ENCODE results near the gene PLEKHH2. TPM values are rescaled to one million over a fixed set of nuclear protein-coding genes. Genes with fewer than 3 reads are reported as not detected.

Gene PLEKHH2
- total and polyA plus RNA-seq, 2 of the 13 experiments (the other 11 are each of a cell fraction or from before 2014, with no cell fraction given) = 1.1 to 3.0 TPM

GRCh38 chr2:43611987-43612894 is 24.8 kb upstream of the PLEKHH2 start (continued):
- TF ChIP-seq ATF2 (CRISPR knock-in tag; IDR thresholded peaks at IDR 0.05) (0 out of 2 replicates have a peak, but pooled peaks have one; percentile 44), ZFYVE20 (CRISPR knock-in tag; IDR thresholded peaks at IDR 0.05; ENCODE audit: borderline replicate concordance, low read depth) (no peak), U2AF2 (IDR thresholded peaks at IDR 0.05; ENCODE audit: low read depth, low read length) (no peak), ZNF704 (CRISPR knock-in tag; IDR thresholded peaks at IDR 0.05; ENCODE audit: borderline replicate concordance) (no peak), ZNF775 (CRISPR knock-in tag; IDR thresholded peaks at IDR 0.05; ENCODE audit: borderline replicate concordance) (no peak), TBL1XR1 (IDR thresholded peaks at IDR 0.05; ENCODE audit: borderline replicate concordance, low read length, partially characterized antibody) (no peak), NCOA5 (CRISPR knock-in tag; IDR thresholded peaks at IDR 0.05) (no peak), ISL2 (CRISPR knock-in tag; IDR thresholded peaks at IDR 0.05) (no peak), ETV5 (CRISPR knock-in tag; IDR thresholded peaks at IDR 0.05; ENCODE audit: borderline replicate concordance) (no peak), HMG20A (CRISPR knock-in tag; IDR thresholded peaks at IDR 0.05; ENCODE audit: borderline replicate concordance) (no peak), ZNF672 (CRISPR knock-in tag; IDR thresholded peaks at IDR 0.05) (no peak), NR2C2 (CRISPR knock-in tag; IDR thresholded peaks at IDR 0.05; ENCODE audit: borderline replicate concordance) (0 out of 2 replicates have a peak, but pooled peaks have one; percentile 5), HHEX (CRISPR knock-in tag; IDR thresholded peaks at IDR 0.05) (no peak), ZFP91 (CRISPR knock-in tag; IDR thresholded peaks at IDR 0.05; ENCODE audit: borderline replicate concordance) (no peak), ZNF256 (CRISPR knock-in tag; conservative IDR thresholded peaks at IDR 0.05) (no peak), AKAP8 (CRISPR knock-in tag; IDR thresholded peaks at IDR 0.05) (no peak), TOE1 (CRISPR knock-in tag; IDR thresholded peaks at IDR 0.05) (no peak)
- TF ChIP-seq, protein P1, sequence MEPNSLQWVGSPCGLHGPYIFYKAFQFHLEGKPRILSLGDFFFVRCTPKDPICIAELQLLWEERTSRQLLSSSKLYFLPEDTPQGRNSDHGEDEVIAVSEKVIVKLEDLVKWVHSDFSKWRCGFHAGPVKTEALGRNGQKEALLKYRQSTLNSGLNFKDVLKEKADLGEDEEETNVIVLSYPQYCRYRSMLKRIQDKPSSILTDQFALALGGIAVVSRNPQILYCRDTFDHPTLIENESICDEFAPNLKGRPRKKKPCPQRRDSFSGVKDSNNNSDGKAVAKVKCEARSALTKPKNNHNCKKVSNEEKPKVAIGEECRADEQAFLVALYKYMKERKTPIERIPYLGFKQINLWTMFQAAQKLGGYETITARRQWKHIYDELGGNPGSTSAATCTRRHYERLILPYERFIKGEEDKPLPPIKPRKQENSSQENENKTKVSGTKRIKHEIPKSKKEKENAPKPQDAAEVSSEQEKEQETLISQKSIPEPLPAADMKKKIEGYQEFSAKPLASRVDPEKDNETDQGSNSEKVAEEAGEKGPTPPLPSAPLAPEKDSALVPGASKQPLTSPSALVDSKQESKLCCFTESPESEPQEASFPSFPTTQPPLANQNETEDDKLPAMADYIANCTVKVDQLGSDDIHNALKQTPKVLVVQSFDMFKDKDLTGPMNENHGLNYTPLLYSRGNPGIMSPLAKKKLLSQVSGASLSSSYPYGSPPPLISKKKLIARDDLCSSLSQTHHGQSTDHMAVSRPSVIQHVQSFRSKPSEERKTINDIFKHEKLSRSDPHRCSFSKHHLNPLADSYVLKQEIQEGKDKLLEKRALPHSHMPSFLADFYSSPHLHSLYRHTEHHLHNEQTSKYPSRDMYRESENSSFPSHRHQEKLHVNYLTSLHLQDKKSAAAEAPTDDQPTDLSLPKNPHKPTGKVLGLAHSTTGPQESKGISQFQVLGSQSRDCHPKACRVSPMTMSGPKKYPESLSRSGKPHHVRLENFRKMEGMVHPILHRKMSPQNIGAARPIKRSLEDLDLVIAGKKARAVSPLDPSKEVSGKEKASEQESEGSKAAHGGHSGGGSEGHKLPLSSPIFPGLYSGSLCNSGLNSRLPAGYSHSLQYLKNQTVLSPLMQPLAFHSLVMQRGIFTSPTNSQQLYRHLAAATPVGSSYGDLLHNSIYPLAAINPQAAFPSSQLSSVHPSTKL (CRISPR knock-in tag; IDR thresholded peaks at IDR 0.05) = peak; percentile 54
